OCI-LY7 (cell line): ENCODE data around the gene NMT1. TPM values are rescaled to one million over a fixed set of nuclear protein-coding genes. Genes with fewer than 3 reads are reported as not detected.
A peak's percentile ranks its signal among the peaks of the same experiment; 100 is the strongest.

Experiments
- BruUV-seq: library from RNA; stranded (reverse); fragments of 400-500 nt; replicated peaks from 2 replicates; lab custom pipeline; 2021; lab: Mats Ljungman, UMichigan
- CTCF ChIA-PET: fragments of 300-600 bp; sonication (Branson Sonifier 250); formaldehyde crosslinking; loops from one replicate; lab custom pipeline; 2022; ENCODE audit warnings: antibody characterized with exemption; ENCODE audit not compliant: unreplicated experiment; lab: Charles Lee
- POLR2A ChIA-PET: fragments of 300-600 bp; sonication (Branson Sonifier 250); formaldehyde crosslinking; loops from one replicate; lab custom pipeline; 2022; ENCODE audit warnings: antibody characterized with exemption; lab: Charles Lee
- DNase-seq: peaks from one replicate; pipeline ENCODE4 v3.0.0-alpha.2; 2015; ENCODE audit warnings: low spot score
- H2AFZ ChIP-seq: fragments of 200-600 bp; sonication (generic), shearing (Covaris generic); 2 replicates; pipeline ENCODE4 v1.6.1; 2014; ENCODE audit warnings: mild to moderate bottlenecking, antibody characterized with exemption, low read length, moderate library complexity
- H3K27ac ChIP-seq: fragments of 200-600 bp; sonication (generic); 2 replicates; pipeline ENCODE4 v1.5.1; 2014; ENCODE audit warnings: mixed run types, low read depth, mild to moderate bottlenecking, moderate library complexity, low read length, inconsistent platforms; ENCODE audit not compliant: poor library complexity, severe bottlenecking
- H3K36me3 ChIP-seq: fragments of 200-600 bp; sonication (generic); 2 replicates; pipeline ENCODE4 v1.6.1; 2014; ENCODE audit warnings: mild to moderate bottlenecking, antibody characterized with exemption, low read length, moderate library complexity, mixed read lengths; ENCODE audit not compliant: insufficient read depth
- H3K4me1 ChIP-seq: fragments of 200-600 bp; sonication (generic); 2 replicates; pipeline ENCODE4 v1.5.1; 2014; ENCODE audit warnings: mild to moderate bottlenecking, low read length; ENCODE audit not compliant: insufficient read depth, poor library complexity, severe bottlenecking
- H3K4me2 ChIP-seq: fragments of 200-600 bp; sonication (generic); 2 replicates; pipeline ENCODE4 v1.6.1; 2014; ENCODE audit warnings: mild to moderate bottlenecking, low read length
- H3K4me3 ChIP-seq: fragments of 200-600 bp; sonication (generic); 2 replicates; pipeline ENCODE4 v1.5.1; 2014; ENCODE audit warnings: mild to moderate bottlenecking, low read depth, low read length; ENCODE audit not compliant: poor library complexity, severe bottlenecking
- H3K79me2 ChIP-seq: fragments of 200-600 bp; sonication (generic); 2 replicates; pipeline ENCODE4 v1.6.1; 2016; ENCODE audit warnings: low read depth, mild to moderate bottlenecking, low read length, moderate library complexity, mixed read lengths; ENCODE audit not compliant: insufficient read depth
- H3K9me2 ChIP-seq: fragments of 200-600 bp; sonication (generic); 2 replicates; pipeline ENCODE4 v1.6.1; 2016; ENCODE audit warnings: mild to moderate bottlenecking, low read length, mixed read lengths; ENCODE audit not compliant: insufficient read depth
- H3K9me3 ChIP-seq: fragments of 200-600 bp; sonication (generic); 2 replicates; pipeline ENCODE4 v1.6.1; 2014; ENCODE audit warnings: mild to moderate bottlenecking, mixed run types, low read length, mixed read lengths
- H4K20me1 ChIP-seq: fragments of 200-600 bp; sonication (generic); 2 replicates; pipeline ENCODE4 v1.6.1; 2014; ENCODE audit warnings: mild to moderate bottlenecking, antibody characterized with exemption, low read length, moderate library complexity, mixed read lengths; ENCODE audit not compliant: insufficient read depth
- EZH2phosphoT487 ChIP-seq: fragments of 200-600 bp; sonication (generic); IDR thresholded peaks from 2 replicates; pipeline ENCODE4 v1.6.1; 2018; ENCODE audit warnings: low read depth, borderline replicate concordance, mild to moderate bottlenecking, mixed run types, antibody characterized with exemption, low read length, moderate library complexity, mixed read lengths
- intact Hi-C: fragments of 100-400 bp; cut with micrococcal nuclease; formaldehyde crosslinking; loops from one replicate; pipeline ENCODE4 v1.10.0; 2022; ENCODE audit not compliant: unreplicated experiment
- total RNA-seq, 2 experiments: library from RNA; depleted of rRNA in 1 of 2; stranded (reverse); fragments of >200 nt in 1 of 2; shearing (Covaris generic) in 1 of 2; gene quantifications; 2 replicates each; pipeline ENCODE4 v1.2.3, GENCODE V29; 2014 to 2022
- TF ChIP-seq, protein P1 (sequence below): fragments of 200-600 bp; sonication (generic); conservative IDR thresholded peaks from 2 replicates; pipeline ENCODE4 v1.5.1; 2014; ENCODE audit warnings: mild to moderate bottlenecking, antibody characterized with exemption, low read length, moderate library complexity, mixed read lengths

NMT1 gene
- total RNA-seq, 2 experiments from 2014 or later, result 82.3 to 134 TPM

DNA sequence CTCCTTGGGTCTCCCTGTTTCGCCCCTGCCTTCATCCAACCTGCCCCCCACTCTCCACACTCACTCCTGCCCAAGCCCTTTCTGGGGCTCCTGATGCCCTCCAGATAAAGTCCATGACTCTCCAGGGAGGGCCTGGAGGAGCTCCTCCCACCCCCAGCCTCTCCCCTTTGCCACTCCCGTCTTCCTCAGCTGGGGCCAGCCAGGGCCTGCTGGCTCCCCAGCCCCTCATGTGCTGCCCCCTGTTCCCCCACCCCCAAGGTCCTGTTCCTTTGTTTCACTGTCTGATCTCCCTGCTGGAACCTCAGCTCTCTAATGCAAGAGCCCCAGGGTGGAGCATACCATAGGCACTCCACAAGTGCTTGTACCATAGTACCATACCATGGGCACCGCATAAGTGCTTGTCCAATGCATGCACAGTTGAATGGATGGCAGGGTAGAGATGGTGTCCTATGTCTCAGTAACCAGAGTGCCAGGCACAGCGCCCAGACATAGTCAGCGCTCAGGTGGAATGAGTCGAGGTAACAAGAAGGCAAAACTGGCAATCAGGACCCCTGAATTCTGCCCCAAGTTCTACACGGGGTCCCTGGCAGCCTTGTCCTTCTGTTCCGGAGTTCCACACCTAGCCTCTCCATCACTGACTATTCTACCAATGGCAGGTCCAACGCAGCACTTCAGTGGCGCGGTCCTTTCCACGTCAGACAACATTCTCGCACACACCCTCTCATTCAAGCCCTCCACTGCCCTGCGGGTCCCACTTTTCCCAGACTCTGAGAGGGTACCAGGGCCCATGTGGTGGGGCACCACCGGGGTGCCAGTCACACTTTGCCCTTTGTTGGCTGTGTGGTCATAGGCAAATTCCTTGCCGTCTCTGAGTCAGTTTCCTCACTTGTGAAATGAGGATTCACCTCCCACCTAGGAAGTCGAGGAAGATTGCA, 69.8 kb downstream of the NMT1 start:
- Histone ChIP-seq H3K9me3 (no peaks in the 10 kb centered on the region), H3K79me2 (no peaks in the 10 kb centered on the region), H3K27ac (no peak overlapping the region), H3K9me2 (no peaks in the 10 kb centered on the region), H2AFZ (no peak overlapping the region), H3K36me3 (no peaks in the 10 kb centered on the region), H3K4me3 (no peak overlapping the region), H4K20me1 (no peaks in the 10 kb centered on the region), H3K4me1 (peaks cover 11% of the 10 kb centered on the region), H3K4me2 (no peak overlapping the region)
- TF ChIP-seq EZH2phosphoT487, result no peak
- TF ChIP-seq, protein P1, sequence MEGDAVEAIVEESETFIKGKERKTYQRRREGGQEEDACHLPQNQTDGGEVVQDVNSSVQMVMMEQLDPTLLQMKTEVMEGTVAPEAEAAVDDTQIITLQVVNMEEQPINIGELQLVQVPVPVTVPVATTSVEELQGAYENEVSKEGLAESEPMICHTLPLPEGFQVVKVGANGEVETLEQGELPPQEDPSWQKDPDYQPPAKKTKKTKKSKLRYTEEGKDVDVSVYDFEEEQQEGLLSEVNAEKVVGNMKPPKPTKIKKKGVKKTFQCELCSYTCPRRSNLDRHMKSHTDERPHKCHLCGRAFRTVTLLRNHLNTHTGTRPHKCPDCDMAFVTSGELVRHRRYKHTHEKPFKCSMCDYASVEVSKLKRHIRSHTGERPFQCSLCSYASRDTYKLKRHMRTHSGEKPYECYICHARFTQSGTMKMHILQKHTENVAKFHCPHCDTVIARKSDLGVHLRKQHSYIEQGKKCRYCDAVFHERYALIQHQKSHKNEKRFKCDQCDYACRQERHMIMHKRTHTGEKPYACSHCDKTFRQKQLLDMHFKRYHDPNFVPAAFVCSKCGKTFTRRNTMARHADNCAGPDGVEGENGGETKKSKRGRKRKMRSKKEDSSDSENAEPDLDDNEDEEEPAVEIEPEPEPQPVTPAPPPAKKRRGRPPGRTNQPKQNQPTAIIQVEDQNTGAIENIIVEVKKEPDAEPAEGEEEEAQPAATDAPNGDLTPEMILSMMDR, result no peak
- intact Hi-C loops, result no loop called here
- BruUV-seq, result no TSS peak
- CTCF ChIA-PET, result no interaction called here
- POLR2A ChIA-PET, result interaction anchor here (0.6 kb wide), 1 partner anchor 574 kb away, joined by 6 read pairs; no protein-coding TSS in a partner anchor
- DNase-seq, result no peak

DNA sequence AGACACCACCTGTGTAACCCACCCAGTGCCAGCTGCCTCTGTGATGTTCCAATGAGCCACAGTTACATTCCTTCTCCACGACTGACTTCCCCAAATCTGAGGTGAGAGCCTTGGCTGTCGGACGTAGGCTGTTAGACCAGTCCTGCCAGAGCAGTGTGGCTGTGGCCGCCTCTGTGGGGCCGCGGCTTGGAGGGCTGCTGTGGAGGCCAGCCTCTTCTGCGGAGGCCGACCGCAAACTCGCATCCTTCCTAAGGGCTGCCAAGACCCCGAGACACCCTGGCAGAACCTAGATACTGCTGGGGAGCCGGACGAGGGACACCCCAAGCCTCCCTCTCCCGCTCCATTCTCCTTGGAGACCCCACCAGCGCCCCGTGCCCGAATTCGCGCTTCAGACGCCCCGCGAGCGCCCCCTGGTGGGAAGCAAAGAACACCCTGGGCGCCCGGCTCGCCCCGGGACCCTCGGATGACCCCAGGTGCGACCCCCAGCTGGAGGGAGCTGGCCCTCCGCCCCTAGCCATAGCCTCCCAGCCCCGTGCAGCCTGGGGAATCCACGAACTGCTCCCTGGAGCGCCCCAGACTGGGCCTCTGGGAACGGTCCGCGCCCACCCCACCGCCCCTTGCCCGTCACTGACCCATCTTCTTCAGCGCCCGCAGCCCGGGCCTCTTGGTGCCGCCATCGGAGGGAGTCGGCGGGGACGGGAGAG, 70.7 kb downstream of the NMT1 start:
- peaks cover 18% of the 10 kb centered on the region for H3K4me1 ChIP-seq
- H2AFZ ChIP-seq, result peak overlapping the region; percentile 68; the same call in 1 of the 2 replicates
- intact Hi-C loops, result loop anchor here (2.0 kb wide), 1 partner anchor 109 kb away; no protein-coding TSS in a partner anchor

More for the DNA sequence above, 70.7 kb downstream of the NMT1 start:
- peak; percentile 63 for DNase-seq
- CTCF ChIA-PET, result no interaction called here
- BruUV-seq, result no TSS peak
- no peaks in the 10 kb centered on the region for H3K9me2 ChIP-seq
- no peaks in the 10 kb centered on the region for H4K20me1 ChIP-seq
- H3K79me2 ChIP-seq, result no peaks in the 10 kb centered on the region
- no peaks in the 10 kb centered on the region for H3K9me3 ChIP-seq
- no peaks in the 10 kb centered on the region for H3K36me3 ChIP-seq
- H3K4me2 ChIP-seq, result peak overlapping the region; percentile 98
- POLR2A ChIA-PET, result no interaction called here
- H3K27ac ChIP-seq, result no peak overlapping the region
- TF ChIP-seq EZH2phosphoT487, result no peak
- TF ChIP-seq, protein P1, result peak; percentile 96
- H3K4me3 ChIP-seq, result peak overlapping the region; percentile 76
